ENCODE results near the gene SUSD3. TPM values are rescaled to one million over a fixed set of nuclear protein-coding genes. Genes with fewer than 3 reads are reported as not detected.
A peak's percentile ranks its signal among the peaks of the same experiment; 100 is the strongest.
"Not testable (repeated sequence)": the region's sequence is repeated elsewhere in the genome, so short reads cannot be mapped to it uniquely, and the experiment has no call there.

Gene SUSD3
- total RNA-seq, 4 donors from 2014 or later: 2.8 to 6.4 (median 5.1) TPM

DNA sequence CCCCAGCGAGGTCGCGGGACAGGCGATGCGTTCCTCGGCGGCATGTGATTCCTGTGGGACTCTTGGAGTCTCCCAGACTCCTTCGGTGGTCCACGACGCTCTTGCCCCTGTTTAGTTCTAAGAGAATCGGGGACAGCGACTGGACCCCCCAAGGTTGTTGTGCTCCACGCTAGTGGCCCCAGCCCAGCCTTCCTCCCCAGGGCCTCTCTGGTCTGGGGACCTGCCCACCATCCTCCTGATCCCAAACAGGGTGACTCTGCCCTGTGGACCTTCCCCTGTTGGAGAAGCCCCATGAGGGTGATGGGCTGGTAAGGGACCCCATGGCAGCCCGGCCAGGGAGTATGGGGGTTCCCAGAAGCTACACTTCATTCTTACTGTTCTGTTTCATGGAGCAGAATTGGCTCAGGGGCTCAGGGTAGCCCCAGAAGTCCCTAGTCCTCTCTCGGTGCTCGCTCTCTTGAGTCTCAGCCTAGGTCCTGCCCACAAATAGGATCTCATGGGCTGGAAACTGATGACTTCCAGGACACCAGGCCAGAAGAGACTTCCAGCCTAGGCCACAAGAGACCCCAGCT is 38.4 kb downstream of the SUSD3 start:
- 20% methylated on average over 6 of the region's 16 CpGs for WGBS
- Histone ChIP-seq H3K4me3 (peak overlapping the region; percentile 100), H3K27me3 (no peaks in the 10 kb centered on the region), H3K27ac (peak overlapping the region; percentile 97), H3K4me1 (peaks cover 65% of the 10 kb centered on the region), H3K9me3 (no peaks in the 10 kb centered on the region), H3K36me3 (no peaks in the 10 kb centered on the region)
- DNase-seq (ENCODE audit: low spot score in 2 of 2): no peak
- TF ChIP-seq POLR2AphosphoS5 (IDR thresholded peaks at IDR 0.05) (no peak), EP300 (IDR thresholded peaks at IDR 0.05) (no peak), POLR2A (IDR thresholded peaks at IDR 0.05) (no peak)
- TF ChIP-seq, protein P1, sequence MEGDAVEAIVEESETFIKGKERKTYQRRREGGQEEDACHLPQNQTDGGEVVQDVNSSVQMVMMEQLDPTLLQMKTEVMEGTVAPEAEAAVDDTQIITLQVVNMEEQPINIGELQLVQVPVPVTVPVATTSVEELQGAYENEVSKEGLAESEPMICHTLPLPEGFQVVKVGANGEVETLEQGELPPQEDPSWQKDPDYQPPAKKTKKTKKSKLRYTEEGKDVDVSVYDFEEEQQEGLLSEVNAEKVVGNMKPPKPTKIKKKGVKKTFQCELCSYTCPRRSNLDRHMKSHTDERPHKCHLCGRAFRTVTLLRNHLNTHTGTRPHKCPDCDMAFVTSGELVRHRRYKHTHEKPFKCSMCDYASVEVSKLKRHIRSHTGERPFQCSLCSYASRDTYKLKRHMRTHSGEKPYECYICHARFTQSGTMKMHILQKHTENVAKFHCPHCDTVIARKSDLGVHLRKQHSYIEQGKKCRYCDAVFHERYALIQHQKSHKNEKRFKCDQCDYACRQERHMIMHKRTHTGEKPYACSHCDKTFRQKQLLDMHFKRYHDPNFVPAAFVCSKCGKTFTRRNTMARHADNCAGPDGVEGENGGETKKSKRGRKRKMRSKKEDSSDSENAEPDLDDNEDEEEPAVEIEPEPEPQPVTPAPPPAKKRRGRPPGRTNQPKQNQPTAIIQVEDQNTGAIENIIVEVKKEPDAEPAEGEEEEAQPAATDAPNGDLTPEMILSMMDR (IDR thresholded peaks at IDR 0.05): no peak

DNA sequence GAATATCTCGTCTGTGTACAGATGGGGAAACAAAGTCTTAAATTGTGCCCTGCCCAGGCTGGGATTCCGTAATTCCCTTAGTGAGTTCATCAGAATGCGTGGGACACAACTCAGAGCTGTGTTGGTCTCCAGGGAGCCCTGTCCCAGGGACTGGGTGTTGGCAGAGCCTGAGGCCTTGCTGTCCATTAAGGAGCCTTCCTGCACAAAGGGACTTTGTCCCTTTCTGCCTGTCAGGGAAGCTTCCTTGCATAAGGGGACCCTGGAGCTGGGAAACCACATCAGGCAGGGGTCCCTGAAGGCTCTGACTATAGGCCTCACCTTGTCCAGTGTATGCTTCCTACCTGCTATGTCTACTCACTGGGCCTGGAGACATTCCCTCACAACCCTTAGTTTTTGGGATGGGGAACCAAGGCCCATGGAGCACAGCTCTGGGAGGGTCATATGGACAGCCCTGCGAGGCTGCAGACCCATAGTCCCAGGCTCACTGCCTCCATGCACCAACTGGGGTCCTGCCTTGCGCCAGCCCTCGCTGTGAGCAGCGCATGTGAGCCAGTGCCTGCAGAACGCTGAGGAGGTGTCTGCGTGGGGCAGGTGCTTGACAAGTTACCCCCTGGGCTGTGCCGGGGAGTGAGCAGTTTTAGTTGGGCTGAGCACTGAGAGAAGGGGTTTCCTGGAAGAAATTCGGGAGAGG is 39.2 kb downstream of the SUSD3 start:
- Histone ChIP-seq H3K4me1 (peaks cover 65% of the 10 kb centered on the region), H3K36me3 (no peaks in the 10 kb centered on the region), H3K4me3 (peak overlapping the region; percentile 100), H3K9me3 (no peaks in the 10 kb centered on the region), H3K27me3 (no peaks in the 10 kb centered on the region), H3K27ac (peak overlapping the region; percentile 97)
- DNase-seq (ENCODE audit: low spot score in 2 of 2): peak; percentile 71 to 72
- 64% methylated on average over 7 of the region's 11 CpGs for WGBS
- no peak for TF ChIP-seq POLR2AphosphoS5 (IDR thresholded peaks at IDR 0.05)
- no peak for TF ChIP-seq EP300 (IDR thresholded peaks at IDR 0.05)
- TF ChIP-seq POLR2A (IDR thresholded peaks at IDR 0.05): no peak

DNA sequence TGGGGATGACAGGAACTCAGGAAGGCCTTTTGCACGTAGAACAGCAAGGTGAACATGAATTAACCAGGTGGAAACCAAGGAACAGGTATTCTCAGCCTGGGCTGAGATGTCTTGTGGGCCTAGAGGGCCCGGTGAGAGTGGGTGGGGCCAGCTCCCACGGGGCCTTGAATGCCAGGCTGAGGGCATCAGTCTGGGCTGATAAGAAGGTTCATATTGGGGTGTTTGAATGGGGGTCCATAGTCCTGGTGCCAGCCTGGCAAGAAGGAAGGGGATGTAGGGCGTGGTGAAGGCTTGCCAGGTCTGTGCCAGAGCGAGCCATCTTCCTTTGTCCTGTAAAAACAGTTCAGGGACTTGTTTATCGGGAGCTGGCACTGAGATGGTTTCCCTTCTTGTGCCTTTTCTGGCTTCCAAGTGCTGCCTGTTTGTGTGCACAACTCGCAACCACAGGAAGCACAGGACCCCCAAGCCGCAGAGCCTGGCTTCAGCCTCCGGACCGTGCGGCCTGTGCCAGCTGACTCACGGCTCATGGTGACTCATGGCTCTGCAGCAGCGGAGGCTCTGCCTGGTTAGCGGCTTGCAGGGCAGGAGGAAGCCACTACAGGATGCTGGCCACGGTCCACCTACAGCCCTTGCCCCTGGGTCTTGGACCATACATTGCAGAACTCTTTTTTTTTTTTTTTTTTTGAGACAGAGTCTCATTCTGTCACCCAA is 39.9 kb downstream of the SUSD3 start:
- DNase-seq (ENCODE audit: low spot score in 2 of 2): peak; percentile 95
- Histone ChIP-seq H3K4me3 (peak overlapping the region; percentile 100), H3K9me3 (no peaks in the 10 kb centered on the region), H3K36me3 (no peaks in the 10 kb centered on the region), H3K27ac (peak overlapping the region; percentile 97), H3K4me1 (peaks cover 59% of the 10 kb centered on the region), H3K27me3 (no peaks in the 10 kb centered on the region)
- TF ChIP-seq POLR2AphosphoS5 (IDR thresholded peaks at IDR 0.05) (peak in 2 of 3 donors; percentile 25 to 68), POLR2A (IDR thresholded peaks at IDR 0.05) (no peak)
- 4% methylated on average over 15 of the region's 15 CpGs for WGBS

DNA sequence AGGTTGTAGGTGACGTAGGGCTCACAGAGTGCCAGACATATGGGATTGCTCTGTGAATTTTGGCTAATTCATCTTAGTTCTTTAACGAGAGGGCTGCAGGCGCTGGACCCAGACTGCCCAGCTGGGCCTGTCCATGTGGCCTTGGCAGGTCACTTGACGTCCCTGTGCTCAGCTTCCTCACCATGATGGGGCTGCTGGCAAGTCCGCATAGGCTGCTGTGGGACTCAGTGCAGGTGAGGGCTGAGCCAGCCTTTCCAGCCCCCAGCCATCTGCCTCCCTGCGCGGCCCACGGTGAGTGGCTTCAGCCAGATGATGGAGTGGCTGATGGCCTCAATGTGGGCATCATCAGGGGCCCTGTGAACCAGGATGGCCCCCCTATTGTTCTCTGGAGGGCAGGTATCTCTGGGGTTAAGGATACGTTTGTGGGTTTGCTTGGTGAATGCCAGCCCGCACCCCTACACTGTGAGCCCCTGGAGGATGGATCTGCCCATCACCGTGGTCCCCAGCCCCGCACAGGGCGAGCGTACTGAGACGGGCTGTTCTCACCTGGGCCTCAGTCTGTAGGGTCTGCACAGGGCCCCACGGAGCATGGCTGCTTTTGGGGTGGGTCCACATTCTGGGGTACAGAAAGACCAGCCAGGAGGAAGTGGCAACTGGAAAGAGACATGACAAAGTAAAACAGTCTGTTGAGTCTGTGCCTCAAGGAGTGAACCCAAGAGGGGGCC is 41.2 kb downstream of the SUSD3 start:
- no peaks in the 10 kb centered on the region for H3K36me3 ChIP-seq
- peak; percentile 62 to 63 for DNase-seq (ENCODE audit: low spot score in 2 of 2)
- 84% methylated on average over 9 of the region's 16 CpGs for WGBS
- peak overlapping the region; percentile 97 for H3K27ac ChIP-seq
- peaks cover 47% of the 10 kb centered on the region for H3K4me1 ChIP-seq
- peaks cover 6% of the 10 kb centered on the region for H3K9me3 ChIP-seq
- H3K4me3 ChIP-seq: no peak overlapping the region
- H3K27me3 ChIP-seq: no peaks in the 10 kb centered on the region
- TF ChIP-seq POLR2A (IDR thresholded peaks at IDR 0.05) (no peak), EP300 (IDR thresholded peaks at IDR 0.05) (no peak), POLR2AphosphoS5 (IDR thresholded peaks at IDR 0.05) (no peak)
- TF ChIP-seq, protein P1 (IDR thresholded peaks at IDR 0.05): no peak

DNA sequence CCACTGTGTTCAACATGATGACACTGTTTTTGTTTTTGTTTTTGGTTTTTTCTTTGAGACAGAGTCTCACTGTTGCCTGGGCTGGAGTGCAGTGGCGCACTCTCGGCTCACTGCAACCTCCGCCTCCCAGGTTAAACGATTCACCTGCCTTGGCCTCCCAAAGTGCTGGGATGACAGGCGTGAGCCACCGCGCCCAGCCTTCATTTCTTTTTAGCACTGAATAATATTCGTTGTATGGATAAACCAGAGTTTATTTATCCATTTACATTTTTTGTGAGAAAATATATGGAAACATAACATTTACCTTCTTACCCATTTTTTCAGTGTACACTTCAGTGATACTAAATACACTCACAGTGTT is 41.8 kb downstream of the SUSD3 start:
- Histone ChIP-seq H3K36me3 (no peaks in the 10 kb centered on the region), H3K4me1 (peaks cover 41% of the 10 kb centered on the region), H3K27me3 (no peaks in the 10 kb centered on the region), H3K9me3 (peaks cover 6% of the 10 kb centered on the region), H3K27ac (no peak overlapping the region), H3K4me3 (no peak overlapping the region)
- DNase-seq (ENCODE audit: low spot score in 2 of 2): peak in 1 of 2 donors; percentile 30
- TF ChIP-seq POLR2A (IDR thresholded peaks at IDR 0.05): no peak
- no peak for TF ChIP-seq POLR2AphosphoS5 (IDR thresholded peaks at IDR 0.05)
- TF ChIP-seq EP300 (IDR thresholded peaks at IDR 0.05): no peak
- TF ChIP-seq, protein P1 (IDR thresholded peaks at IDR 0.05): no peak
- 93% methylated on average over 8 of the region's 8 CpGs for WGBS

DNA sequence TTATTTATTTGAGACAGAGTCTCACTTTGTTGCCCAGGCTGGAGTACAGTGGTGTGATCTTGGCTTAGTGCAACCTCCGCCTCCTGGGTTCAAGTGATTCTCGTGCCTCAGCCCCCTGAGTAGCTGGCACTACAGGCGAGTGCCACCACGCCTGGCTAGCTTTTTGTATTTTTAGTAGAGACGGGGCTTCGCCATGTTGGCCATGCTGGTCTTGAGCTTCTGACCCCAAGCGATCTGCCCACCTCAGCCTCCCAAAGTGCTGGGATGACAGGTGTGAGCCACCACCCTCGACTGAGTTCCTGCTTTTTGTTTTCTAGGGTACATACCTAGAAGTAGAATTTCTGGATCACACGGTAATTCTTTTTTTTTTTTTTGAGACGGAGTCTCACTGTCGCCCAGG is 42.6 kb downstream of the SUSD3 start:
- not testable (repeated sequence) for H3K4me3 ChIP-seq, H3K27me3 ChIP-seq, H3K9me3 ChIP-seq, H3K36me3 ChIP-seq, H3K27ac ChIP-seq
- peaks cover 40% of the 10 kb centered on the region for H3K4me1 ChIP-seq
- DNase-seq (ENCODE audit: low spot score in 2 of 2): peak in 1 of 2 donors; percentile 33
- 85% methylated on average over 11 of the region's 11 CpGs for WGBS
